Omental fat pad (tissue), 4 donors: ENCODE measurements around the gene ANKFY1. TPM values are rescaled to one million over a fixed set of nuclear protein-coding genes. Genes with fewer than 3 reads are reported as not detected.

Experiments
- ATAC-seq: fragments of 150-250 bp; one replicate; pipeline ENCODE4 v1.9.1; 2016; ENCODE audit warnings: mild to moderate bottlenecking, moderate library complexity; ENCODE audit not compliant: low FRiP score
- DNase-seq: peaks from one replicate; pipeline ENCODE4 v3.0.0-alpha.2; 2019; ENCODE audit warnings: low spot score
- total RNA-seq, 4 donors: library from RNA; depleted of rRNA; stranded (reverse); fragments of >200 nt; gene quantifications; one replicate each; pipeline ENCODE4 v1.1.0, GENCODE V29; 2016
- TF ChIP-seq, protein P1 (sequence below), 3 donors: fragments of 450-650 bp; IDR thresholded peaks; one replicate each; pipeline ENCODE4 v1.5.1; 2016 to 2017; ENCODE audit warnings: antibody characterized with exemption in 3 of 3, mild to moderate bottlenecking in 3 of 3, moderate library complexity in 2 of 3

Gene ANKFY1
- total RNA-seq, 4 donors from 2014 or later = 34.2 to 59.0 (median 40.6) TPM

DNA sequence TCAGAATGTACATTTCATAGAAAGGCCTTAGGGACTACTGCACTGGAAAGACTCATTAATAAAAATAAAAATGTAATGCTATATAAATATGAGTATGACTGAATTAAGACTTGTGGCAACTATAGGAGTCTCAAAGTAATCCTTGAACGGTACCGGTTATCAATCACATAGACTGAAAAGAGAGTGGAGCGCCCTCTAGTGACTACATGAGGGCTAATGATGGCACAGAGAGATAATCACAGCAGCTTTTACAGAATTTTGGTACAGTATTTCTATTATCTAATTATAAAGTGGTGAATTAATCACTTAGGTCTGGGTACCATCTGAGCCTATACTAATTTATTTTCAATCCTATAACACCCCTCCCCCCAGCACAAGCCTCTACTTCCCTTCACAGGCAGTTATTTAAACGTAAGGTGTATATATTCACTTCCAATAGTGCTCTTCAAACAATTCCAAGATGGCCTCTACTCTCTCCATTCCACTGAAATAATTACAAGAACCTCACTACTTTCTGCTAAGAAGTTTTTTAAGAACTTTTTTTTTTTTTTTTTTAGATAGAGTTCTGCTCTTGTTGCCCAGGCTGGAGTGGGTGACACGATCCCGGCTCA lies 40.7 kb upstream of the ANKFY1 start:
- DNase-seq (peak; percentile 45), ATAC-seq (no peak)
- TF ChIP-seq, protein P1, sequence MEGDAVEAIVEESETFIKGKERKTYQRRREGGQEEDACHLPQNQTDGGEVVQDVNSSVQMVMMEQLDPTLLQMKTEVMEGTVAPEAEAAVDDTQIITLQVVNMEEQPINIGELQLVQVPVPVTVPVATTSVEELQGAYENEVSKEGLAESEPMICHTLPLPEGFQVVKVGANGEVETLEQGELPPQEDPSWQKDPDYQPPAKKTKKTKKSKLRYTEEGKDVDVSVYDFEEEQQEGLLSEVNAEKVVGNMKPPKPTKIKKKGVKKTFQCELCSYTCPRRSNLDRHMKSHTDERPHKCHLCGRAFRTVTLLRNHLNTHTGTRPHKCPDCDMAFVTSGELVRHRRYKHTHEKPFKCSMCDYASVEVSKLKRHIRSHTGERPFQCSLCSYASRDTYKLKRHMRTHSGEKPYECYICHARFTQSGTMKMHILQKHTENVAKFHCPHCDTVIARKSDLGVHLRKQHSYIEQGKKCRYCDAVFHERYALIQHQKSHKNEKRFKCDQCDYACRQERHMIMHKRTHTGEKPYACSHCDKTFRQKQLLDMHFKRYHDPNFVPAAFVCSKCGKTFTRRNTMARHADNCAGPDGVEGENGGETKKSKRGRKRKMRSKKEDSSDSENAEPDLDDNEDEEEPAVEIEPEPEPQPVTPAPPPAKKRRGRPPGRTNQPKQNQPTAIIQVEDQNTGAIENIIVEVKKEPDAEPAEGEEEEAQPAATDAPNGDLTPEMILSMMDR (IDR thresholded peaks at IDR 0.05) = no peak

DNA sequence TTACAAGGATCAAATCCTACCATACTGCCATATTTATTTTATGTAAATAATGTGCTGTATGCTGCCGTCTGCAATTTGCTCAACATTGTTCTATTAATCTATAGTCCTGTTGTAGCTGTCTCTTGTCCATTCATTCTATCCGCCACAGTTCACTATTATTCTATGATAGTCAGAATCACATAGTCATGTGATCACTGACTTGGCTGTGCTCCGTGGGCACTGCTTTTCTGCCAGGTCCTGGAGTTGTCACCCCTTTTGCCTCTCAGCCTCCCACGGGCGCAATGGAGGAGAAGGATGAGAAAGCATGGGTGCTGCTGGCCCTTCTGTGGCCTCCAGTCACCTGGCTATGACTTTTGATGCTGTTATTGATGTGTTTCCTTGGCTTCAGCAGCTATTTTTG lies 37.3 kb upstream of the ANKFY1 start:
- ATAC-seq = no peak
- TF ChIP-seq, protein P1 (IDR thresholded peaks at IDR 0.05) = no peak
- DNase-seq = no peak

DNA sequence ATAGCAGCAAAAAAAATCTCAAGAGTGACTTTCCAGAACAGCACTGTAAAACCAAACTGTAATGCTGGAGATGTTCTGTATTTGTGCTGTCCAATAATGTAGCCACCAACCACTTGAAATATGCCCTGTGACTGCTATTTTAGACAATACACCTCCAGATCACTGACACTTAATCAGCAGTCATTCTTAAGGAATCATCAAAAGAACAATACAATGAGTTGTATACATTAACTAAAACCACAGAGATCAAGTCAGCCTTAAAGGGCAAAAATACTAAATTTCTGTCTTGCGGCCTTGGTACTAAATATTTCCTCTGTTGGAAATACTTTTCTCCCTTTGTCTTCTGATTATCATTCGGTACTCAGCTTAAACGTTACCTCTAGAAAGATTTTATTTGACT lies 33.6 kb upstream of the ANKFY1 start:
- TF ChIP-seq, protein P1 (IDR thresholded peaks at IDR 0.05) = no peak
- no peak for ATAC-seq
- DNase-seq = no peak

DNA sequence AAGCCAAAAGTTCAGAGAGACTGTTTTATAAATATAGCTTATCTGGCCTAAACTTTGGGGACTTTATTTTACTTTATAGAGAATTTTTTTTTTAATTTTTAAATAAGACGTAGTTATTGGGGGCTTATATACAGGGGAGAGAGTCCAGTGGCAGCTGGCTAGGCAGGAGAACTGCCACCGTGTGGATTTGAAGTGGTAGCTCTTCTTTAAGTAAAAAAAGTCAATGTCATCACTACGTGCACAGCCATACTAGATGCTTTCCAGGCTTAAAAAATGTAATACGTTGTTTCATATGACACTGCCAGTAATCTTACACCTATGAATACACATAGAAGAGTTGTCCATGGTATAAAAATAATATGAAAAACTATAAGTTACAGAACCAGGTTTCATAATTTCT lies 31.9 kb upstream of the ANKFY1 start:
- TF ChIP-seq, protein P1 (IDR thresholded peaks at IDR 0.05) = no peak
- no peak for ATAC-seq
- no peak for DNase-seq

DNA sequence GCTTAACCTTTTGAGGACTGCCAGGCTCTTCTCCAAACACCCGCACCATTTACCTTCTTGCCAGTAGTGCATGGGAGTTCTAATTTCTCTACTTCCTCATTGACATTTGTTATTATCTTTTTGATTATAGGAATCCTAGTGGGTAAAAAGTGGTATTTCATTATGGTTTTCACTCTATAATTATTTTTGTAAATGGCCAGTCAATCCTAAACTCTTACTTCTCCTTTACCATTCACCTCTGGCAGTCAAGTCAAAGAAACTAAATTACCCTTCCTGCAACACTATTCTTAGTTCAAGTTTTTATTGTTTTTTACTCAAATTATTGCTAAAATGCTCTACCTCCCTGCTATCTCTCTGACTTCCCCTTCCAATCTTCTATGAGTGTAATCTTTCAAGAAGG lies 29.8 kb upstream of the ANKFY1 start:
- ATAC-seq (no peak), DNase-seq (no peak)
- TF ChIP-seq, protein P1 (IDR thresholded peaks at IDR 0.05) = no peak

DNA sequence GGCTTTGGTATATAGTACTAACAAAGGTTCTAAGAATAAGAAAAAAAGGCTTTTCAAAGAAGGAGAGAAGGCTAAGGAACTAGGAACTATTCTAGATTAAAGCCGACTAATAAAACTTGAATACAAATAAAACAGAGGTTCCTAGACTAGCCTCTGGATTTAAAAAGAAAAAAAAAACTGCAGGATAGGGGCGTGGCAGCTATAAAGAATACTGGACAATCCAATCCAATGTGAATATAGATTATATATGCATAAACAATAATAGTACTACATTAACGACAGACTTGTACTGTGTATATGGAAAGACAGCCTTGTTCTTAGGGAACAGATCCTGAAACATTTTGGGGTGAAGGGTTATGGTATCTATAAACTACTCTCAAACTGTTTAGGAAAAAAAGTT lies 23.9 kb upstream of the ANKFY1 start:
- ATAC-seq = no peak
- DNase-seq = no peak
- TF ChIP-seq, protein P1 (IDR thresholded peaks at IDR 0.05) = no peak

DNA sequence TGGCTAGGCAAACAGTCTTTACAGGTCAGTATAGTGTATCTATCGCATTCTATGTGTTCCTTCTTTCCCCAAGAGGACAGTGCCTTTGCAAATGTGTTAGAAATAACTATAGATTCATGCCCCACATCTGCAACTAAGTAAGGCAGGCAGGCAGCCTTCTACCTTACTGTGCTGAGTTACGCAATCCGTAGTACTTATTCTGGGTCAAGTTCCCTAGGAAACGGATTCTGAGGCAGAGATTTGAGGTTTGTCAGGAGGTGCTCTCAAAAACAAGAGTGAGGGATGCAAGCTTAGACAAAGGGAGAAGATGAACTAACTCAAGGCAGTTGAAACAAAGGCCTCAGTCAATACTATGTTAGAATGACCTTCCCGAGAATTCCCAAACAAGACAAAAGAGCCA lies 12.7 kb upstream of the ANKFY1 start:
- TF ChIP-seq, protein P1 (IDR thresholded peaks at IDR 0.05) = no peak
- ATAC-seq (no peak), DNase-seq (no peak)
